Neuron (in vitro differentiated cells): ENCODE results near the gene PLXNB1.

Experiments
- H2AFZ ChIP-seq: one replicate; pipeline ENCODE4 v1.6.1; 2013; ENCODE audit warnings: low read depth, mild to moderate bottlenecking, inconsistent platforms, low read length, moderate library complexity
- H3K27me3 ChIP-seq: one replicate; pipeline ENCODE4 v1.6.1; 2013; ENCODE audit warnings: low read length; ENCODE audit not compliant: insufficient read depth
- H3K36me3 ChIP-seq: one replicate; pipeline ENCODE4 v1.6.1; 2013; ENCODE audit warnings: low read length; ENCODE audit not compliant: insufficient read depth
- H3K4me1 ChIP-seq: one replicate; pipeline ENCODE4 v1.6.1; 2013; ENCODE audit warnings: low read length; ENCODE audit not compliant: insufficient read depth
- H3K4me3 ChIP-seq: 2 replicates; pipeline ENCODE4 v1.5.1; 2013; ENCODE audit warnings: mild to moderate bottlenecking, low read length, moderate library complexity
- H3K9me3 ChIP-seq: one replicate; pipeline ENCODE4 v1.6.1; 2013; ENCODE audit warnings: low read length

PLXNB1 gene

DNA sequence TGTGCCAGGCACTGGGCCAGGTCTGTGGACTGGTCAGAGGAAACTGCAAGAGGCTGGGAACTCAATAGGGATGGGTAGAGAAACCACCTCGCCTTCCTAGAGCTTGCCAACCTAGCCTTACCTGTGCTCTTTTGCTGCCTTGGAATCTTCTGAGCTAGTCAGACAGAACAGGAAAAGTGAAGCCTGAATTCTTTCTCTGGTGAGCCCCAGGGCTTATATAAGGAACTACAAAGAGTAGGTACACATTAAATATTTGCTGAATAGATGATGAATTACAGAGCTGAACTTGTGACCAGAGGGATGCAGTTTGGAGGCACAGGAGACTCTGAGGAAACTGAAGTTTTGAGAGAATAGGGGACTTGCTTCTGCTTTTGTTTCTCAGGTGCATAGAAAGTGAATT, 73.5 kb downstream of the PLXNB1 start:
- H3K36me3 ChIP-seq: no peaks in the 10 kb centered on the region
- no peak overlapping the region for H2AFZ ChIP-seq
- H3K4me1 ChIP-seq: no peaks in the 10 kb centered on the region
- H3K27me3 ChIP-seq: no peaks in the 10 kb centered on the region
- H3K4me3 ChIP-seq: no peak overlapping the region
- no peaks in the 10 kb centered on the region for H3K9me3 ChIP-seq

- H3K27me3 ChIP-seq: no peaks in the 10 kb centered on the region
Observed at GRCh38 chr3:48353987-48354386, 75.9 kb downstream of the PLXNB1 start.

More at GRCh38 chr3:48353987-48354386, 75.9 kb downstream of the PLXNB1 start:
- no peaks in the 10 kb centered on the region for H3K9me3 ChIP-seq
- H3K4me1 ChIP-seq: no peaks in the 10 kb centered on the region
- no peak overlapping the region for H2AFZ ChIP-seq
- no peak overlapping the region for H3K4me3 ChIP-seq
- no peaks in the 10 kb centered on the region for H3K36me3 ChIP-seq
